Stimulated activated CD8-positive, alpha-beta memory T cell treated with anti-CD3 and anti-CD28 coated beads, Interleukin-7, amount 100 ng/mL, for 48 hours (primary cell): ENCODE data around the gene NGDN.
"Not testable (repeated sequence)": the region's sequence is repeated elsewhere in the genome, so short reads cannot be mapped to it uniquely, and the experiment has no call there.

Source experiments
- DNase-seq, 2 donors: peaks; one replicate each; pipeline ENCODE4 v3.0.0-alpha.2; 2020; ENCODE audit warnings: low read depth in 1 of 2; ENCODE audit errors: extremely low read depth in 1 of 2

The NGDN gene, protein sequence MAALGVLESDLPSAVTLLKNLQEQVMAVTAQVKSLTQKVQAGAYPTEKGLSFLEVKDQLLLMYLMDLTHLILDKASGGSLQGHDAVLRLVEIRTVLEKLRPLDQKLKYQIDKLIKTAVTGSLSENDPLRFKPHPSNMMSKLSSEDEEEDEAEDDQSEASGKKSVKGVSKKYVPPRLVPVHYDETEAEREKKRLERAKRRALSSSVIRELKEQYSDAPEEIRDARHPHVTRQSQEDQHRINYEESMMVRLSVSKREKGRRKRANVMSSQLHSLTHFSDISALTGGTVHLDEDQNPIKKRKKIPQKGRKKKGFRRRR

DNA sequence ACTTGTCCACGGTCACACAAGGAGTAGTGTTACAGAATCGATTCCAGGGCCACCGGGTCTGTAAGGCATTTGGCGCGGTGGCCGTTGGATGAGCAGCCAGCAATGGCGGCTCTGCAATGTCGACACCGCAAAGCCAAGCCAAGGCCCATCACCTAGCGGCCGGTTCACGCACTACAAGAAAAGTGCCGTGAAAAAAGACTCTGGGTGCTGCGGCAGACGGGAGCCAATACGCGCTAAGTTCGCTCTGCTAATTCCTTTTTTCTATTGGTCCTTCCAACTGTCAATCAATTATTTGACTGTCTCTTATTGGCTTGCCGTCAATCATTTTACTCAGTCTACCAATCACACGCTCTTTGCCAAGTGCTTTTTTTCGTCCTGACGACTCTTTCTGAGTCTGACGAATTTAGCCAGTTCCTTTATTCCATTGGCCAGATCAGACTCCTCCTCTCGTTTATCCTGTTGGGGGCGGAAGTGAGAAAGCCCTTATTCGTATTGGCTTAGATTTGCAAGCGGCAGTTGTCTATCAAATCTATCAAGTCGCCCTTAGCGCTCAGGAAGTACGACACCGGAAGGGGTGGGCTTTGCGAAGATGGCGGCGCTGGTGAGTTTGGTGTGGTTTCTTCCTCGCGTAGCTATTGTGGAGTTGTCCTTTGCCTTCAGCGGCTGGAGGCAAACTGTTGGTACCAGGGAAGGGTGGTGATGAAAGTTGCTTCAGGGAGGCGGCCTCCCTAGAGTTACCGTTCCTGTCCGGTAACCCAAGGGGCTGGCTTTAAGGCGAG, at the start of gene NGDN:
Gene NGDN, plus strand, starts transcription at position 577 of the 779 bp plus-strand sequence. Its CDS starts 13 bp downstream, at position 590.
- peak; percentile 75 to 88 for DNase-seq

DNA sequence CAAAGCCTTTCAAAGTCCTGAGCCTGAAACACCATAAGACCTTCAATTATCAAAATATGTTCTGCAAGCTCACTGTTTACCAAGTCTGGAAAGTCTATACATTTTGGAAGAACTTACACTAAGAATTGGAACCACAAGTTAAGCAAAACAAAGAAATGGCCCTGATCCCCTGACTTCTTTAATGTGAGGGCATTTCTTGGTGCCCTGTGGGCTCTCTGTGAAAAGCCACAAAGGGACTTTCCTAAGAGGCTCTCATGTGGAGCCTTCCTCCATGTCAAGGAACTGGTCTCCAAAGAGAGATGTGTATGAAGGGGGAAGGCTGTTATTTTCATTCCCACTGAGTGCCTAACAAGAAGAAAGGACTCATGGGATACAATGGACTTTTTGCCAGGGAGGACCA, 47.9 kb upstream of the NGDN start:
- no peak for DNase-seq

DNA sequence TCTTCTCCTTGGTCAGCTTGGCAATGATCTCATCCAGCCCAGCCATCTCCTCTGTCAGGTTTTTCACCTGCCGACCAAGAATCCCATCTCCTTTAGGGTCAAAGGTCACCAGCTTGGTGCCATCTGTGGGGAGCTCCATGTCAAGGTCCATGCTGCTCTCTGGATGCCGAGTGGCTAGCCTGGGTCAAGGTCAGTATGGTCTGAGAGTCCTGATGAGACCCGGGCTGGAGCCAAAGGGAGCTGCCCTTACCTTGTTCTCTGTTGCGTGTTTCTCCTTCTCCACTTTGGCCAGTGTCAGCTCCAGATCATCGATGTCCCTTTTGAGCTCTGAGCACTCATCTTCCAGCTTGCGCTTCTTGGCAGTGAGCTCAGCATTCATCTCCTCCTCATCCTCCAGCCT, 45.8 kb upstream of the NGDN start:
- no peak for DNase-seq

DNA sequence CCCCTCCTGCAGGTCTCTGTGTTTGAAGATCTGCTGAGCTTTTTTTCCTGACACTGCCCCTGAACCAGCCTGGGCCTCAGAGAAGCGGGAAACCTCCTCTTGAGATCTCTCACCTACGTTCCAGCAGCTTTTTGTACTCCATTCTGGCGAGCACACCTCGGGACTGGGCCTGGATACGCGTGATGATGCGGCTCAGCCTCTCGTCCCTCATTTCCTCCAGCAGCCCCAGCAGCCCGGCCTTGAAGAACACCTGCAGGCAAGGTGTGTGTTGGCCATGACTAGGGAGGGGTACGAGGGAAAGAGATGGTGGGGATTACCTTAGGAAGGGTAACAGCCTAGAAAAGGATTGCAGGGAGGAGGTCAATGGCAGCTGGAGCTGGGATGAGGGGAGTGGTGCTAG, 44.3 kb upstream of the NGDN start:
- no peak for DNase-seq

DNA sequence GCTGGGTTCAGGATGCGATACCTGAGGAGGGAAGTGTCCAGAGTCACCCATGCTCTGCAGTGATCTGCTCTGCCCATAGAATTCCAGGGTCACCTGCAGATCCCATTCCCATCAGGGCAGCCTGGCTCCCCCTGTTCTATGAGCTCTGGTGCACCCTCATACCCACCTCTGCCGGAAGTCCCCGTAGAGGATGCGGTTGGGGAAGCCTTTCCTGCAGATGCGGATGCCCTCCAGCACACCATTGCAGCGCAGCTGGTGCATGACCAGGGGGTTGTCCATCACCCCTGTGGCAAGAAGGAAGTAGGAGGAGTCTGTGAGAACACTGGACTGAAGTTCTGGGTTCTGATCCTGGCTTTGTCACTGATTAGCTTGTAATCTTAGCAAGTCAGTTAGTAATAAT, 43.7 kb upstream of the NGDN start:
- not testable (repeated sequence) for DNase-seq

DNA sequence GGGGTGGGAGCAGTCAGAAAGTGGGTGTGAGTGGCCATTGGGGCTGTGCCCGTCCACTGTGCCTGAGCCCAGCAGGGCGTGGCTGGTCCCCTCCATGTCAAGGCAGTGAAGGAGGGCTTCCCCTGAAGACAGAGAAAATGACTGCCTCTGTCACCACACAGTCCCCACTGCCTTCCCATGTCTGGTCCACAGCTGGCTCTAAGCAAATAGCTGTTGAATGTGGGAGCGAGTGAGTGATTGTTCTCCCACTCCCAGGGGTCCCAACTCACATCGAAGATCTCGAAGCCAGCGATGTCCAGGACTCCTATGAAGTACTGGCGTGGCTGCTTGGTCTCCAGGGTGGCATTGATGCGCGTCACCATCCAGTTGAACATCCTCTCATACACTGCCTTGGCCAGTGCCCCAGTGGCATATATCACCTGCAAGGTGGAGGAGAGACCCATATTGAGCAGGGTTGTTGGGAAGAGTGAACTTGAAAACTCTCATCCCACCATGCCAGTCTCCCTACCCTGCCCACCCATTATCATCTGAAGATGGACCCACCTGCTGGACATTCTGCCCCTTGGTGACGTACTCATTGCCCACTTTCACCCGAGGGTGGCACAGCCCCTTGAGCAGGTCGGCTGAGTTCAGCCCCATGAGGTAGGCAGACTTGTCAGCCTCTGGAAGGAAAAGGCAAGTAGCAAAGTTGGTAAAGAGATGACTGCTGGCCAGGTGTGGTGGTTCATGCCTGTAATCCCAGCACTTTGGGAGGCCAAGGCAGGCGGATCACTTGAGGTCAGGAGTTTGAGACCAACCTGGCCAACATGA, 40.6 kb upstream of the NGDN start:
- DNase-seq = no peak

DNA sequence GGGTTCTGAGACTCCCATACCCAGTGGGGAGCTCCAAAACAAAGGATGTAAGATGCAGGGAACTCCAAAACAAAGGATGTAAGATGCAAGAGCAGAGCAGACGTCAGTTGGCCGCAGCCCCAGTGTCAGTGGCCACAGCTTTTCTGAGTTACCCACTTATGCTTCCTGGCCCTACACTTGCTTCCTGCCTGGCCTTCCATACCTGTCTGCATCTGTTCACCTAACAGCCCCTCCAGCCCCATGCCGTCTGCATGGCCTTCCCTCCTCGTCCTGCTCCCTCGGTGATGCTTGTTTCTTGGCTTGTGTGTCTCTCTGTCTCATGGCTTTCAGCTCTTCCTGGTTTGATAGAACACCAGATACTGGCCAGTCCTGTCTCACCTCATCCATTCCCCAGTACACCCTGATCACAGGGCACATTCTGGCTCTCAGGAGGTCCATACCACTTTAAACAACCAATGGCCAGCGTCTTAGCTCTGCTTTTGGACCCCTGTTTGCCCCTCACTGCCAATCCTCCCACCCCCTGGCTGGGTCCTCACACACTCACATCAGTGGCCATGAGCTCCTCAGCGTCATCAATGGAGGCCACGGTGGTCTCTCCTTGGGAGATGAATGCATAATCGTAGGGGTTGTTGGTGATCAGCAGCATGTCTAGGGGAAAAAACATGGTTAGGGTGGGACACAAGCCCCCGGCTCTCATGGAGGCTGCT, 39.3 kb upstream of the NGDN start:
- no peak for DNase-seq

DNA sequence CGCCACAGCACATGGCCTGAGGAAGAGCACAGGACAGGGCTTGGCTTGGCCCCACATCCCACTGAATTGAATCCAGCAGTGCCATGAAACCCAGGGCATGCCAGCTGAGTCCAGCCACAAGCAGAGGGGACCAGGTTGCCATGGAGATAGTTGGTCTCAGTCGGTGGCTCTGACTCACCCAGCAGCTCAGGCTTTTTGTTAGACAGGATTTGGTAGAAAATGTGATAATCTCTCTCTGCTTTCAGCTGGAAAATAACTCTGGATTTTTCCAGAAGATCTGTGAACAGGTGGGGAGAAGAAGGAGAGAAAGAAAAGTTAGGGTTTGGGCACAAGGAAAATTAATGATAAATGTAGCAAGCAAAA, 38.8 kb upstream of the NGDN start:
- DNase-seq = no peak

DNA sequence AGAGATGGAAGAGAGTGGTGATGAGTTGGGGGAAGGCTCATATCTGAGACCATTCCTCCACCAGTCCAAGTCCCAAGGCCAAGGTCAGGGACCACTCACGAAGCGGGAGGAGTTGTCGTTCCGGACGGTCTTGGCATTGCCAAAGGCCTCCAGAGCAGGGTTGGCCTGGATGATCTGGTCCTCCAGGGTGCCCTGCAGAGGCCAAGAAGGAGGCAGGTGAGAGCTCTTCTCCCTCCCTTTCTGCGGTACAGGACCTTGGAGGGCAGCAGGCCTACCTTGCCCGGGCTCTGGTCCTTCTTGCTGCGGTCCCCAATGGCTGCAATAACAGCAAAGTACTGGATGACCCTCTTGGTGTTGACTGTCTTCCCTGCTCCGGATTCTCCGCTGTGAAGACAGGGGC, 38.0 kb upstream of the NGDN start:
- DNase-seq = no peak

DNA sequence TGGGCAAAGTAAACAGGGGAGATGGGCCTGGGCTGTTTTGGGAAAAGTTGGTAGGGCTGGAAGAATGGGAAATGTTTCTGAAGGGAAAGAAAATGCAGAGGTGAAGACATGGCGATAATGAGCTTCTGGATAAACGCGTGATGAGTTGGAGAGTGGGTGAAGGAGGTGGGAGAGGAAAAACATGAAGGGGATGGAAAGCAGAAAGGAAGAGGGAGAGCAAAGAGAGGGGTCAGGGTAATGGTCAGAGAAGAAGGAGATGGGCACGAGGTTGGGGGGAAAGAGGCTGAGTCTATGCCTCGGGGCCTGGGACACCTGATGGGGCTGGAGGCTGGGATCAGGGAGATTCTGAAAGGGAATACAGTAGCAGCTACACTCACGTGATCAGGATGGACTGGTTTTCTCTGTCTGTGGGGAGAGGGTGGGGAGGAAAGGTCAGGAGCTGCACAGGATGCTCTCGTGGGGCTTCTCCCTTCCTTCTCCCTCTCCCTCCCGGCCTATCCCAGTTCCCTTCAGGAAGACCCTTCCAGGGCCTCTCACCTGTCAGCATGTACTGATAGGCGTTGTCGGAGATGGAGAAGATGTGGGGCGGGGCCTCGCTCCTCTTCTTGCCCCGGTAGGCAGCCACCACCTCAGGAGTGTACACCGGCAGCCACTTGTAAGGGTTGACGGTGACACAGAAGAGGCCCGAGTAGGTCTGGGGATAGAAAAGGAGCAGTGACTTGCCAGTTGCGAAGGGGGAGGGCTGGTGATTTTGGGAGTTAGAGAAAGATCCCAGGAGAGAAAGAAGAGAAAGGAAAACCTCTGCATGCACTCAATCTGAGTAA, 37.2 kb upstream of the NGDN start:
- no peak for DNase-seq

DNA sequence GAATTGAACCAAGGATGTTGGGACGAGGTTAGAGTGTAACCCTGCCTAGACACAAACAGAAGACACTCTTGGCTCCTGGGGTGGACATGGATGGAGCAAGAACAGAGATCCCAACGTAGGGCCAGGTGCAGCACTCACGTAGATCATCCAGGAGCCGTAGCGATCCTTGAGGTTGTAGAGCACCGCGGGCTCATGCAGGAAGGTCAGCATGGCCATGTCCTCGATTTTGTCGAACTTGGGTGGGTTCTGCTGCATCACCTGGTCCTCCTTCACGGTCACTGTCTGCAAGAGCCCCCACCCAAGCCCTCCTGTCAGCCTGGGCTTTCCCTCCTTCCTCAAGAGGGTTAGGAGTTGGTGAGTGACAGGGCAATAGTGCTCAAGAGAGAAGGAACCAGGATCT, 36.6 kb upstream of the NGDN start:
- DNase-seq = no peak

DNA sequence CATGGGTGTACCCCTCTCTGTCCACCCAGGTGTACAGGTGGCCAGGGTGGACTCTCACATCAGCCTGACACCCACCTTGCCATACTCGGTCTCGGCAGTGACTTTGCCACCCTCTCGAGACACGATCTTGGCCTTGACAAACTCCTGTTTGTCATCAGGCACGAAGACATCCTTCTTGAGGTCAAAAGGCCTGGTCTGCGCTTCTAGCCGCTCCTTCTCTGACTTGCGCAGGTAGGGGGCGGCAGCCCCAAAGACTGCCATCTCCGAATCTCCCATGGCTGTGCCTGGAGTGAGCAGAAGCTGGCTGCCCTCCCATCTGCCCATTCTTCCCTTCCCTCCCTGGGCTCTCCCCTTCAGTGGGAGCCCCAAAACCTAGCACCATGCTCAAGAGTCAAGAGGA, 36.0 kb upstream of the NGDN start:
- DNase-seq = no peak

DNA sequence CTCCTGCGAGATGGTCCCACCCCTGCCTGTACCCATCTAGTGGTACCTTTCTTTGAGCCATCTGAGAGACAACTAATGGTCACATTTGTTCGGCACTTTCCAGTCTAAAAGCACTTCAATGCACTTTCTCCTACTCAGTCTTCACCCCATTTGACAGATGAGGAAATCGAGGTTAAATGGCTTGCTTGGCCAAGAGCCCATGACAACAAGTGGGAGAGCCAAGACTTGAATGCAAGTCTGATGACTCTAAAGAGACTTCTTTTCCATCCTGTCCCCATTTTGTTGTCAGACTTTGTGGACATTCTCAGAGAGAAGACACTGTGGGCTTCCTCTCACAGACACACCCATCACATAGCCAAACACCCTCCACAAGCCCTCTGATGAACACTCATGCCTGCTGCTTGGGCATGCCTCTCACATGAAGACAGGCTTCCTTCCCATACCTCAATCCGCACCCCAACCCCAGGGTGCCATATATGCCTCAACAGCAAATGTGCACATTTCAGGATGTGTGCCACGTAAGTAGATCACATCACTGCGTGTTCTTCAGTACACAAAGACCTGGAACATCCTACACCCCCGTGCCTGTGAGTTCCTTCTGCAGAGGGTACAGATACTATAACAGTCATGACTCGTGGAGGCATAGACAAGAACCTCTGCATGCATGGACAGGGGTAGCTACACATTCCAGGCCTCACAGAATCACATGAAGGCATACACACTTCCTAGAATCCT, 34.8 kb upstream of the NGDN start:
- DNase-seq = no peak

DNA sequence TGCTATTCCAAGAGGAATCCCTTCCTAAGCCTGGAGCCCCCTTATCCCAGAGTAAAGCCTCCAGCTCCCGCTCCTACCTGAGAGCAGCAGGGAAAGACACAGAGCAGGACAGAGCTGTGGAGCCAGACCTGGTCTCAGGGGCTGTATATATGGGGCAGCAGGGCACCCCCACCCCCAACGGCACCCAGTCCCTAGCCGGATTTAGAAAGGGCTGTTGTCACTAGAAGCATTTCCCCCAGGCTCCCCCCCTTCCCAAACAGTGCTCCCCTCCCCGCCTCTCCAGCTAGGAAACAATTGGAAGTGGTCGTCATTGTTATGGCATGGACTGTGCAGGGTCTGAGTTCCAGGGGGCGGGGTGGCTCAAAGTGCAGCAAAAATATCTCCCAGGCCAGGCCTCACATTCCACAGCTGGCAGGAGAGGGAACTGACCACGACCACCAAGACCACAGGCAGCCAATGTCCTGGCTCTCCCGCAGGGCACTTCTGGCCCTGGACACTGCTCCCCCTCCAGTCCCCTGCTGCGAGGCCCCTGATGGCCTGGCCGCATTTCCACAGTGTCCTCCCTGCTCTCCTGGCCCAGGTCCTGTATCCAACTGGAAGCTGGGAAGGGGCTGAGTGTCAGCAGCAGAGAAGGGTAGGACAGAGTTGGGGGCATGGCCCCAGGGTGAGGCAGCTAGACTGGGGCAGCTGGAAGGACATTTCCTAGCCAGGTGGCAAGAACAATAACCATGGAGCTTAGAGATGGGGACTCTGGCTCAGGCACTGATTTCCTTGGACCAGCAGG, 33.8 kb upstream of the NGDN start, which contains the start of gene MYH7:
Gene MYH7, minus strand, starts transcription at position 118 of the 784 bp plus-strand sequence. CDS start 1,928 bp downstream, outside the sequence.
- no peak for DNase-seq

DNA sequence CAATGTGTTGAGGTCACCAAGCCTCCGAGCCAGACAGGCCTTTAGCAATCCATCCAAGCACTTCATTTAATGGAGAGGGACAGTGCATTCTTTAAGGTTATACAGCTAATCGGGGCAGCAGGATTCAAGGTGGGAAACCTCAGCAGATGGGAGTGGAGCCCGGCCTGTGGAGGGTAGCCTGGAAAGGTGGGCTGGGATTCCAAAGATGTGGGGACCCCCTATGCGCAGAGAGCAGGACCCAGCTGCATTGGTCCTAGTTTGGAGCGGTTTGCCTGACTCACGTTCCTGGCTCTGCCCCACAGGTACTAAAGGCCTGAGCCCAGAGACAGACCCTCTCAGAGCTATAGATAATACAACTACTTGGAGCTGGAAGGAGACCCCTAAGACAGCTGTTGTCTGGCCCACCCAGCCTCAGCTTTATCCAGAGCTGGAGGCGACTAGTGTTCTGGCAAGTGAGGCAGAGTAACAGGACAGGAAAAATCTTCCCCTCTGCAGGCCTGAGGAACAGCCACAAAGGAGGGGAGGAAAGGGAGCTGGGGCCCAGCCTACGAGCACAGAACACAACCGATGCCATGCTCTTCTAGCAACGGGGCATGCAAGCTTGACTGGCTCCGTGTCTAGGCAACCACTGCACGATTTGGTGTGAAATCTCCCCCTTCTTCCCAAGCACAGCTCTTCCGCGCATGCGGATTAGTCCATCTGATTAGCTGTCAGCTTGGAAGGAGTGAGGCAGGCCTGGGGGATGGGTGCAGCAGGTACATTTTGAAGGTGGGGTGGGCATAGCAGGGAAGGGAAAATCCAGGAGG, 33.0 kb upstream of the NGDN start:
- no peak for DNase-seq

DNA sequence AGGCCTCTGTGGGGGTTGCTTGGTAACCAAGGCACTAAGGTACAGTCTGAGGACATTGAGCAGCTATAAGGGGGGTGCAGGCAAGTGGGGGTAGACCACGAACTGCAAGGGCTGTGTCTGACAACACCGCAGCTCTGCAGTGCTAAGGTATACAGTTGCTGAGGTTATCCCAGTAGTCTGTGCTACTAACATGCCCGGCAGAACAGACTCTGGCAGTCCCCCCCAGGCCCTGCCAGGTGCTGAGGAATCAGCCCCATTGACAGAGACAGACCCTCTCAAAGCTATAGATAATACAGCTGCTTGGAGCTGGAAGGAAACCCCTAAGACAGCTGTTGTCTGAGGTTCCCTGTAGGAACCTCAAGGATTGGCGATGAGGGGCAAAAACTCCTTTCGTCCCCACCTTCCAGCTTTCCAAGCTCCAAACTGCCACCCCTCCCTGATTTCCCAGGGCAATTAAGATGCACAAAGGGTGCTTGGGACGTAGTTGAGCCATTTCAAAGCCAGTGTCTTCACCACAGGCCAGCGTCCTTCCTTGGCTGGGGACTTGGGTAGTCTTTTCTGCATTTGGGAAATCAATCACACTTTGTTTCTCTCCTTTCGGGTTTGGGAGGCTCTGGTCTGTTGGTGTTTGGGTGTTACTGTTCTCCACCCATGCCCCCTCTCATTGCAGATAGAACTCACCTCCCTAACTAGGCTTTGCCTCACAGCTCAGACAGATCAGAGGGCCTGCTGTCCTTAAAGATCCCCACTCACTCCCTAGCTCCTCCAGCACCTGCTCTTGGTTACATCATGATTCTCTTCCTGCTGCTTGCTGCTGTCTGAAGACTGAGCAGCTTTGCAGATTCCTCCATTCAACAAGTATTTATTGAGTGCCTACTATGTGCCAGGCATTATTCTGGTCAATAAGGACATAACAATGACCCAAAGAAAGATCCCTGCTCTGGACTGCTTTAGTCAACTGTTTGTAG, 32.1 kb upstream of the NGDN start:
- no peak for DNase-seq
